Esophagus muscularis mucosa (tissue), 4 donors: ENCODE measurements around the gene AVEN. TPM values are rescaled to one million over a fixed set of nuclear protein-coding genes. Genes with fewer than 3 reads are reported as not detected.

ENCODE experiments used
- DNase-seq: peaks from one replicate; pipeline ENCODE4 v3.0.0-alpha.2; 2017; ENCODE audit errors: extremely low spot score
- H3K27ac ChIP-seq, 4 donors: fragments of 200-600 bp; sonication (generic); replicated peaks in 1 of 4; 1 replicate in 3 of 4; 2 replicates in 1 of 4; pipeline ENCODE4 v1.5.1; 2016 to 2019; ENCODE audit warnings: mild to moderate bottlenecking in 1 of 4
- H3K27me3 ChIP-seq, 4 donors: fragments of 200-600 bp; sonication (generic); one replicate each; pipeline versions ENCODE4 v1.5.1 to v1.6.0; 2016 to 2019
- H3K36me3 ChIP-seq, 4 donors: fragments of 200-600 bp; sonication (generic); one replicate each; pipeline ENCODE4 v1.5.1; 2016 to 2019
- H3K4me1 ChIP-seq, 4 donors: fragments of 200-600 bp; sonication (generic); one replicate each; pipeline ENCODE4 v1.5.1; 2016 to 2019
- H3K4me3 ChIP-seq, 4 donors: fragments of 200-600 bp; sonication (generic); 1 replicate in 2 of 4; 2 replicates in 2 of 4; pipeline ENCODE4 v1.5.1; 2016 to 2019; ENCODE audit warnings: mild to moderate bottlenecking in 4 of 4, moderate library complexity in 1 of 4
- H3K9me3 ChIP-seq, 4 donors: fragments of 200-600 bp; sonication (generic); 1 replicate in 3 of 4; 2 replicates in 1 of 4; pipeline ENCODE4 v1.5.1; 2016 to 2019
- CTCF ChIP-seq, 3 experiments: fragments of 200-600 bp in 2 of 3; fragments of 450-650 bp in 1 of 3; sonication (generic) in 2 of 3; IDR thresholded peaks; one replicate each; pipeline ENCODE4 v1.5.1; 2017 to 2019; ENCODE audit warnings: antibody characterized with exemption in 3 of 3, mild to moderate bottlenecking in 2 of 3, moderate library complexity in 1 of 3
- EP300 ChIP-seq: sonication (generic); formaldehyde crosslinking; IDR thresholded peaks from one replicate; pipeline ENCODE4 v1.6.1; 2017; ENCODE audit warnings: antibody characterized with exemption
- POLR2A ChIP-seq: fragments of 450-650 bp; IDR thresholded peaks from one replicate; pipeline ENCODE4 v1.6.1; 2017; ENCODE audit warnings: antibody characterized with exemption, moderate library complexity, mild to moderate bottlenecking, low read depth
- POLR2AphosphoS5 ChIP-seq, 2 donors: sonication (generic); formaldehyde crosslinking; IDR thresholded peaks; one replicate each; pipeline ENCODE4 v1.6.1; 2017; ENCODE audit warnings: antibody characterized with exemption in 2 of 2
- WGBS: methylation state at CpG from one replicate; pipeline ENCODE4 v1.1.5; 2018; 5-methylcytosine and 5-hydroxymethylcytosine counted together
- intact Hi-C: fragments of 100-400 bp; cut with DNase I; formaldehyde crosslinking; loops from one replicate; pipeline ENCODE4 v1.15.1; 2023
- total RNA-seq, 4 donors: library from RNA; depleted of rRNA; stranded (reverse); fragments of >200 nt; gene quantifications; one replicate each; pipeline versions ENCODE4 v1.1.0 to v1.2.1, GENCODE V29; 2016

Gene AVEN
- total RNA-seq, 4 donors from 2014 or later: 18.2 to 30.9 (median 27.6) TPM

GRCh38 chr15:33975022-33975565 is 63.9 kb downstream of the AVEN start:
- H3K36me3 ChIP-seq: no peaks in the 10 kb centered on the region
- no peaks in the 10 kb centered on the region for H3K4me1 ChIP-seq
- no peak for DNase-seq
- intact Hi-C loops: no loop called here
- no peaks in the 10 kb centered on the region for H3K9me3 ChIP-seq
- TF ChIP-seq CTCF (IDR thresholded peaks at IDR 0.05) (no peak), POLR2A (no peak), EP300 (no peak), POLR2AphosphoS5 (IDR thresholded peaks at IDR 0.05) (no peak)
- no peaks in the 10 kb centered on the region for H3K27me3 ChIP-seq
- H3K4me3 ChIP-seq: no peak overlapping the region
- 80% methylated on average over 4 of the region's 4 CpGs for WGBS
- no peak overlapping the region for H3K27ac ChIP-seq

DNA sequence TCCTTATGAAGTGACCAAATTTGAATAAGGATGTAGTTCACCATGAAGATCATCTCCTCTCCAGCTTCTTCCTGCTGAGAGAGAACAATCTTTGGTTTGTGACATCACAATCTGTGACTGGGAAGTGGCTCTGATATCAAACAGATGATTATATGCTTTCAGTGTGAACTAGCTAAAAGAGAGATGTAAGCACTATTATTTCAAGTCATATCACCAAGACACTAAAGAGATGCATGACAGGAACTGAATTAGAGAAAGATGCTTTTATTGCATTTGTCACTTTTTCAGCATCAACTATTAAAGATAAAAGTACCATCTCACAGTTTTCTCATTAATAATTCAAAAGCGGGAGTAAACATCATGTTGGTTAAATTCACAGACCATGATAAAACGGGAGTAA is 67.2 kb downstream of the AVEN start:
- Histone ChIP-seq H3K27ac (no peak overlapping the region), H3K4me3 (no peak overlapping the region), H3K36me3 (no peaks in the 10 kb centered on the region), H3K27me3 (no peaks in the 10 kb centered on the region), H3K9me3 (no peaks in the 10 kb centered on the region), H3K4me1 (no peaks in the 10 kb centered on the region)
- DNase-seq: no peak
- 96% methylated on average over 2 of the region's 2 CpGs for WGBS
- TF ChIP-seq POLR2A (no peak), POLR2AphosphoS5 (IDR thresholded peaks at IDR 0.05) (no peak), EP300 (no peak), CTCF (IDR thresholded peaks at IDR 0.05) (no peak)
- intact Hi-C loops: no loop called here

DNA sequence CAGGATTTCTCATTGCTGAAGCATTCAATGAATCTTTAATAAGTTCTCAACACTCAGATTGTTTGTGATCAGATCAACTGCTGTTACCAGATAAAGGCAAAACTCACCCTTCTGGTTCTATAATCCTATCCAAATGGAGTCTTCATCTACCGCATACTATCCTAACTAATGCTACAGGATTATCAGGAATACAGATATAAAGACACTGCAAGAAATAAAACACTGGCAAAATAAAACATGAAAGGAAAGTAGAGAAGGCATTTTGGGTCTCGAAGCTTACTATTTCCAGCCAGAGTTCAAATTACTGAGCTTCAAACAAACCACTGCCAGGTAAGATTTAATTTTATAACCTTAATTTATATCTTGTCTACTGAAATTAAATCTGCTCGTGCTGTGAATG is 70.2 kb downstream of the AVEN start:
- 86% methylated on average over 3 of the region's 3 CpGs for WGBS
- H3K27me3 ChIP-seq: no peaks in the 10 kb centered on the region
- intact Hi-C loops: no loop called here
- H3K36me3 ChIP-seq: no peaks in the 10 kb centered on the region
- H3K27ac ChIP-seq: no peak overlapping the region
- no peak for DNase-seq
- no peaks in the 10 kb centered on the region for H3K9me3 ChIP-seq
- H3K4me1 ChIP-seq: no peaks in the 10 kb centered on the region
- H3K4me3 ChIP-seq: no peak overlapping the region
- TF ChIP-seq POLR2A (no peak), POLR2AphosphoS5 (IDR thresholded peaks at IDR 0.05) (no peak), EP300 (no peak), CTCF (IDR thresholded peaks at IDR 0.05) (no peak)

GRCh38 chr15:33968224-33968623 is 70.8 kb downstream of the AVEN start, which contains the start of gene CHRM5:
Gene CHRM5 (plus strand): TSS chr15:33968497. CDS start chr15:34062718, 94,221 bp downstream.
- Histone ChIP-seq H3K27ac (no peak within 1 kb of the TSS), H3K27me3 (no peaks in the 10 kb centered on the region), H3K4me3 (no peak within 1 kb of the TSS), H3K9me3 (no peaks in the 10 kb centered on the region), H3K36me3 (no peaks in the 10 kb centered on the region), H3K4me1 (no peaks in the 10 kb centered on the region)
- DNase-seq: no peak
- 65% methylated on average over 6 of the region's 6 CpGs for WGBS
- intact Hi-C loops: no loop called here
- no peak for TF ChIP-seq POLR2A
- no peak for TF ChIP-seq EP300
- TF ChIP-seq CTCF (IDR thresholded peaks at IDR 0.05): no peak
- TF ChIP-seq POLR2AphosphoS5 (IDR thresholded peaks at IDR 0.05): no peak

DNA sequence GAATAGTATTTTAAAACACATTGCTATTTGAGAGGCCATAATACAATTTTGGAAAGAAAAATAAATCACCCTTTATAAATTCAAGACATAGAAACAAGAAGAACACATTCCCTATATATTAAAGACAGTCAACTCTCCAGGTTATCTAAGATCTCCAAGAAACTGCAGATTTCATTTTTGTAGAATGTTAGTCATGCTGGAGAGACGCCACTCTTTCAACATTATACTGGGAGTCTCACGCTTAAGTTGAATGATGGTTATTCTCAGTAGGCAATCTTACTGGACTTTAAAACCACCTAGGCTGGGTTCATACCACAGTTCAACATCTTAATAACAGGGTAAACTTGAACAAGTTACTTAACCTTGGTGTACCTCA is 74.4 kb downstream of the AVEN start:
- no peak for DNase-seq
- 95% methylated on average over 2 of the region's 2 CpGs for WGBS
- no peaks in the 10 kb centered on the region for H3K27me3 ChIP-seq
- TF ChIP-seq CTCF (IDR thresholded peaks at IDR 0.05): no peak
- no peak for TF ChIP-seq EP300
- no peak for TF ChIP-seq POLR2A
- no peak for TF ChIP-seq POLR2AphosphoS5 (IDR thresholded peaks at IDR 0.05)
- H3K27ac ChIP-seq: no peak overlapping the region
- H3K4me1 ChIP-seq: no peaks in the 10 kb centered on the region
- H3K9me3 ChIP-seq: no peaks in the 10 kb centered on the region
- no peaks in the 10 kb centered on the region for H3K36me3 ChIP-seq
- intact Hi-C loops: no loop called here
- H3K4me3 ChIP-seq: no peak overlapping the region
